DOHH2 (cell line): Measurements from ENCODE around the gene WWTR1.

Source experiments
- CTCF ChIP-seq: fragments of 200-600 bp; sonication (generic); IDR thresholded peaks from one replicate; pipeline ENCODE4 v1.5.1; 2014; ENCODE audit warnings: antibody characterized with exemption, mild to moderate bottlenecking, low read depth, low read length; ENCODE audit not compliant: poor library complexity, severe bottlenecking
- EZH2phosphoT487 ChIP-seq: fragments of 200-600 bp; sonication (generic); IDR thresholded peaks from 2 replicates; pipeline ENCODE4 v1.6.1; 2017; ENCODE audit warnings: borderline replicate concordance, mild to moderate bottlenecking, antibody characterized with exemption, low read length, moderate library complexity, mixed read lengths

GRCh38 chr3:149613988-149614387 is 43.8 kb downstream of the WWTR1 start:
- TF ChIP-seq CTCF (no peak), EZH2phosphoT487 (no peak)
